DLD1 (cell line): Measurements from ENCODE around the gene XYLB.
"Not testable (repeated sequence)": the region's sequence is repeated elsewhere in the genome, so short reads cannot be mapped to it uniquely, and the experiment has no call there.

Experiments
- in situ Hi-C: cut with HindIII; loops from 2 replicates; pipeline ENCODE4 v1.10.0; 2017; ENCODE audit warnings: low sequenced_read_pairs

XYLB gene

DNA sequence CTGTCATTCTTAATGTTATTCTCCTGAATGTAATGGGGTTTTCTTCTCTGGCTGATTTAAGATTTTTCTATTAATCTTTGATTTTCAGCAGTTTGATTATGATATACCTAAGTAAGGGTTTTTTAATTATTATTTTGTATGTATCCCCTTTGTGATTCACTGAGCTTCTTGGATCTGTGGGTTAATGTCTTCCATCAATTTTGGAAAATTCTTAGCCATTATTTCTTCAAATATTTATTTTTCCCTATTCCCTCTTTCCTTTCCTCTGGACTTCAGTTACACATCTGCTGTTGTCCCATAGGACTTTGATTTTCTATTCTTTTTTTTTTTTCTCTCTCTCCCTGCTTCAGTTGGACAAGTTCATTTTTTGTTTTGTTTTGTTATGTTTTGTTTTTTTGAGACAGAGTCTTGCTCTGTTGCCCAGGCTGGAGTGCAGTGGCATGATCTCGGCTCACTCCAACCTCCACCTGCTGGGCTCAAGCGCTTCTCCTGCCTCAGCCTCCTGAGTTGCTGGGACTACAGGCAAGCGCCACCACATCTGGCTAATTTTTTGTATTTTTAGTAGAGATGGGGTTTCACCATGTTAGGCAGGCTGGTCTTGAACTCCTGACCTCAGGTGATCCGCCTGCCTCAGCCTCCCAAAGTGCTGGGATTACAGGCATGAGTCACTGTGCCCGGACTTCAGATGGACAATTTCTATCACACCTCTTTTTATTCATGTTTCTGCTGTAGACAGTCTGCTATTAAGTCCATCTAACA, 40.6 kb downstream of the XYLB start:
- in situ Hi-C loops: no loop called here

- in situ Hi-C loops: no loop called here
Measured at GRCh38 chr3:38387862-38388261, 41.3 kb downstream of the XYLB start.

GRCh38 chr3:38392604-38393163, 46.1 kb downstream of the XYLB start:
- in situ Hi-C loops: no loop called here

GRCh38 chr3:38396239-38396638, 49.7 kb downstream of the XYLB start:
- in situ Hi-C loops: no loop called here

GRCh38 chr3:38396861-38397260, 50.3 kb downstream of the XYLB start:
- in situ Hi-C loops: no loop called here

GRCh38 chr3:38397320-38397719, 50.7 kb downstream of the XYLB start:
- in situ Hi-C loops: no loop called here

DNA sequence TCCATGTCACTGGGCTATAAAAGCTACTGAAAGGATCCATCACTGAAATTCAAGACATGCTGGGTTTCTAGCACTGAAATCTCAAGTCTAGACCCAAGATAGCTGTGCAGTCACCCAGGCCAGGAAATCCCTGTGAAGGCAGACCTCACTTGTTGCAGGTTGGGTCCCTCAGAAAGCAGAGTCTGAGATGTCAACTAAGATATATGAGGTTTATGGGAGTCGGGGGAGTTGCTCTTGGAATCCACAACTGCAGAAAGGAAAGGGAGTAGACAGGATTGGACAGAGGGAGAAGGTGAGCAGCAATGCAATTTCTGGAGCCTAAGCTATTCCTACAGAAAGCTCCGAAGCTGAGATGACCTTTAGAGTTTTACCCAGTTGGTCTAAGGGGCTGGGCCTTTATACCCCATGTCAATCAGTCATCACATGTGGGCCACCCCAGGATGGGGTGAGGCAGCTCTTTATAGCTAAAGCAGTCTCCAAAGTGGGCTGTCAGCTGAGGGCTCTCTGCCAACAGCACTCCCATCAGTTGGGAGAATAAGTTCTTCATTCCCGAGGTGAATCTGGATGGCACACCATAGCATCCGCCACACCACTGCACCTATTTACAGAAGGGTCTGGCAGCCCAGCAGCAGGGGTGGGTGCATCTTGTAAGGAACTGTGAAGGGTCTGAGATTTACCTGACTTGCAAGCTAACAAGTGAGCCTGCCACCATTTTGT, 54.8 kb downstream of the XYLB start:
- in situ Hi-C loops: no loop called here

DNA sequence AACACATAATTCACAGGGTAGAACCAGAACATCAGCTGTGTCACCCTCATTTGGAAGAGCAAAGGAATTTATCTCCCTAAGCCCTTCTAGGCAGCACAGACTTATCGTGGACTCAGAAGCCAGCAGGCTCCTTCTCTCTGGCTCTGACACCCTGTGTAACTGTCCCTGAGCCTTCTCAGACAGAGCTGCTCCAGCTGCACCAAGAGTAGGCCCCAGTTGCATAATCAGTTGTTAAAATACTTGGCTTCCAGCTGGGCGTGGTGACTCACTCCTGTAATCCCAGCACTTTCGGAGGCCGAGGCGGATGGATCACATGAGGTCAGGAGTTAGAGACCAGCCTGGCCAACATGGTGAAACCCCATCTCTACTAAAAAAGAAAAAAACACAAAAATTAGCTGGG, 57.7 kb downstream of the XYLB start:
- in situ Hi-C loops: no loop called here

DNA sequence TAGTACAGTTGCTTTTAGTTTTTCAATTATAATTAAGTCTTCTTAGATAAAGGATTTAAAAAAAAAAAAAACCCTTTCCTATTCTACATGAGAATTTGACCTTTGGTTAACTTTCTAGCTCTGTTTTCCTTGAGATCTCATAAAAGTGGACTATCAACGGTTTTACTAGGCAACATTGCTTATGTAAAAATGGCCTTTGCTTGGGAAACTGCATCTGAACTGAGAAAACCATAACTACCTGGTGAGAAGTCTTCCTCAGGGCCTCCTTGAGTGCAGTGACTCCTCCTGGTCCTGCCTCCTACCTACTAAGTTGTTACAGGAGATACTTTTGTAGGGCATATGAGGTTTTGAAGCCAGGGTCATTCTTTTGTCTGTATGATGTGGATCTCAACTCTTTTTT, 65.0 kb downstream of the XYLB start:
- in situ Hi-C loops: no loop called here

- in situ Hi-C loops: not testable (repeated sequence)
Measured at GRCh38 chr3:38420758-38421157, 74.2 kb downstream of the XYLB start.

DNA sequence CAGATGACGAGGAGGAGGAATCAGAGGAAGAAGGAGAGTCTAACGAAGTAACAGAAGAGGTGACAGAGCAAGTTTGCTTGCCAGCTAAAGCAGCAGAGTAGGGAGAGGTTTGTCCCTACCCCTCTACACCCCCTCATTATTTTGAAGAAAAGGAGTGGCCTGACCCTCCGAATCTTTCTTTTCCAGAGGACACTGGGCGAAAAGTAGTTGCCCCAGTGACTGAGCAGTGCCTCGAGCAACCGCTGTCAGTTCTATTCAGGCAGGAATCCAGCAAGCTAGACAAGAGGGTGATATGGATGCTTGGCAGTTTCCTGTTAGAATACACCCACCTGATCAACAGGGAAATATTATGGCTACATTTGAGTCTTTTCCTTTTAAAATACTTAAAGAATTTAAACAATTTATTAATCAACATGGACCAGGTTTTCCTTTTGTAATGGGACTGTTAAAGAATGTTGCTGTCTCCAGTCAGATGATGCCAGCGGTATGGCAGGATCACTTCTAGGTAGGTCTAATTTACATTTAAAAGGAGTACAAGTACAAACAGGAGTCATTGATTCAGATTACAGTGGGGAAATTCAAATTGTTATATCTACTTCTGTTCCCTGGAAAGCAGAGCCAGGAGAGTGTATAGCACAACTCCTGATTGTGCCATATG, 75.2 kb downstream of the XYLB start:
- in situ Hi-C loops: no loop called here

GRCh38 chr3:38426798-38427426, 80.3 kb downstream of the XYLB start:
- in situ Hi-C loops: not testable (repeated sequence)

DNA sequence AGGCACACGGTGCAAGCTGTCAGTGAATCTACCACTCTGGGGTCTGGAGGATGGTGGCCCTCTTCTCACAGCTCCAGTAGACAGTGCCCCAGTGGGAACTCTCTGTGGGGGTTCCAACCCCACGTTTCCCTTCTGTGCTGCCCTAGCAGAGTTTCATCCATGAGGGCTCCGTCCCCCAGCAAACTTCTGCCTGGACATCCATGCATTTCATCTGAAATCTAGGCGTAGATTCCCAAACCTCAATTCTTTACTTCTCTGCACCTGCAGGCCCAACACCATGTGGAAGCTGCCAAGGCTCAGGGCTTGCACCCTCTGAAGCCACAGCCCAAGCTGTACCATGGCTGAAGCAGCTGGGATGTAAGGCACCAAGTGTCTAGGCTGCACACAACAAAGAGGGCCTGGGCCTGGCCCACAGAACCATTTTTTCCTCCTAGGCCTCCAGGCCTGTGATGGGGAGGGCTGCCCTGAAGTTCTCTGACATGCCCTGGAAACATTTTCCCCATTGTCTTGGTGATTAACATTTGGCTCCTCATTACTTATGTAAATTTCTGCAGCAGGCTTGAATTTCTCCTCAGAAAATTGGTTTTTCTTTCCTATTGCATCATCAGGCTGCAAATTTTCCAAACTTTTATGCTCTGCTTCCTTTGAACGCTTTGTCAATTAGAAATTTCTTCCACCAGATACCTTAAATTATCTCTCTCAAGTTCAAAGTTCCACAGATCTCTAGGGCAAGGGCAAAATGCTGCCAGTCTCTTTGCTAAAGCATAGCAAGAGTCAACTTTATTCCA, 86.5 kb downstream of the XYLB start:
- in situ Hi-C loops: not testable (repeated sequence)

- in situ Hi-C loops: not testable (repeated sequence)
Measured at GRCh38 chr3:38433661-38434060, 87.1 kb downstream of the XYLB start.

- in situ Hi-C loops: not testable (repeated sequence)
Measured at GRCh38 chr3:38438436-38439069, 92.0 kb downstream of the XYLB start.

GRCh38 chr3:38443205-38443604, 96.6 kb downstream of the XYLB start:
- in situ Hi-C loops: not testable (repeated sequence)

DNA sequence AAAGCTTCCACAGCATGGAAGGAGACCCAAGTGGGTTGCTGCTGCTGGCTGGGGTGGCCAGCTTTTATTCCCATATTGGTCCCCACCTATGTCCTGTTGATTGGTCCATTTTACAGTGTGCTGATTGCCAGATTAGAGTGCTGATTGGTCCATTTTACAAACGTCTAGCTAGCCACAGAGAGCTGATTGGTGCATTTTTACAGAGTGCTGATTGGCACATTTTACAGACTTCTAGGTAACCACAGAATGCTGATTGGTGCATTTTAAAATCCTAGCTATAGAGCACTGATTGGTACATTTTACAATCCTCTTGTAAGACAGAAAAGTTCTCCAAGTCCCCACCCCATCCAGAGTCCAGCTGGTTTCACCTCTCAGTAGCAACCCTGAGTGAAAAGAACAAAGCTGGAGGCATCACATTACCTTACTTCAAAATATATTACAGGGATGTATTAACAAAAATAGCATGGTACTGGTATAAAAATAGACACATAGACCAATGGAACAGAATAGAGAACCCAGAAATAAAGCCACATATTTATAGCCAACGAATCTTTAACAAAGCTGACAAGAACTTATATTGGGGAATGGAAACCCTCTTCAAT, 99.6 kb downstream of the XYLB start:
- in situ Hi-C loops: no loop called here

GRCh38 chr3:38446812-38447211, 100.2 kb downstream of the XYLB start:
- in situ Hi-C loops: no loop called here

DNA sequence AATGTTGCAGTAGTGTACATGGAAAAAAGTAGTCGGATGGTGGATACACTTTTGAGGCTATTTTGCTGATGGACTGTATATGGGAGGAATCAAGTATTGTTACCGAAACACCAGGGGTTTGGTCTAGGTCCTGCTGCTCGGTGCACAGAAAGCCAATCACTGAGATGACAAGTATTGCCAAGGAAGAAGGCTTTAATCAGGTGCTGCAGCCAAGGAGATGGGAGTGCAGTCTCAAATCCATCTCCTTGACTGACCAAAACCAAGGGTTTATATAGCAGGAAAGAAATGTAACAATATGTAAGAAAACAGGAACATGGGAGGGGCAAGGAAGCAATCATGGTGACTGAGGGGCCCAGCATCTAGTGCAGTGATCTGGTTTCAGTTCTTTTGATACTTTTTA, 104.3 kb downstream of the XYLB start:
- in situ Hi-C loops: loop anchor here (25.0 kb wide), 1 partner anchor 89 kb away; no protein-coding TSS in a partner anchor
